ENCODE data around the gene MARCHF5.
A peak's percentile ranks its signal among the peaks of the same experiment; 100 is the strongest.

MARCHF5 gene

DNA sequence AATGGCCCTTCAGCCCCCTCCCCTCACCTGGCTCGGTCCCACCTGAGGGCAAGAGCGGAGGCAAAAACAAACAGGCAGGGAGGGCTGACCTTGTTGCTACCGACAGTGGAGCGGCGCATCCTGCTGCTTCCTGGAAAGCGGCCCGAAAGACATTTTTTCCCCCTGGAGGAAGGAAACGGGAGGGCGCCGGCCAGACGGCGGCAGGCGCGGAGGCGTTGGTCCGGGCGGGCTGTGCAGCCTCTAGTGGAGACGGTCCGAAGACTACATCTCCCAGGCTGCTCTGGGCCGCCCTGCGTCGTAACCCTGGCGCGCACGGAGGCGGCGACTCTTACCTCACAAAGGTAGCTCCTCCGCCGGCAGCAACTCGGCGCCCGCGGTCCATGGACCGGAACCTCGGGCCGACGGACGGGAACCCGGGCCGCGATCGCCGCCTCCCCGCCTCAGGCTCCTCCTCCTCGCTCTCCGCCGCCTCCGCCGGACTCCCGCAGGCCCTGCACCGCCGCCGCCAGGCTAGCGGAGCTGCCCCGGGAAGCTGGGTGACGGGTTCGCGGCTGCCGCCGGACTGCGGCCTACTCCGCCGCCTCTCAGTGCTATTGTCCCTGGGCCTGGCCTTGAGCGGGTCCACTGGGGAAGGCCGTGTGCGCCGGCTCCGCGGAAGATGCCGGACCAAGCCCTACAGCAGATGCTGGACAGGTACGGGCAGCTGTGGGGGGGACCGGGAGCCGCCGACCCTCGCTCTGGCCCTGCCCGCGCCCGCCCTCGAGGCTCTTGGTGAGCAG lies at the start of gene MARCHF5, which contains the start of gene CPEB3:
Gene MARCHF5, plus strand, starts transcription at position 331 of the 779 bp plus-strand sequence. Its CDS starts 328 bp downstream, at position 659.
Gene CPEB3, minus strand, starts transcription at position 242 of the 779 bp plus-strand sequence. CDS start 50,728 bp downstream, outside the sequence.
- peak; percentile 80 for FAIRE-seq

DNA sequence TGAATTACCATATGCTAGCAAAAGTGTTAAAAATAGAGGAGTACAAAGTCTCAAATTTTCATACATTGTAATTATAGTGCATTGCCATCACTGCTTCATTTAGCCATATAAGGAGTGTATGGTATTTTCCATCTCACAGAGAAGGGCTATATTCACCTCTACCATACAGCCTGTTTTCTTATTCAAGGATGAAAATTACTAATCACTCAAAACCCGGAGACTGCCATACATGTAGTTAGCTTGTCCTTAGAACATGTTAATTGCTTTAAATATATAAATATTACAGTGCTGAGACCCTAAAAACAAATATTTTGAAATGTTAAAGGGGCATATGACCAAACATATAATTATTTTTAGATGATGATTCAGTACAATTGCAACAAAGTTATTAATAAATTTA lies 49.5 kb upstream of the MARCHF5 start:
- no peak for FAIRE-seq

- FAIRE-seq = no peak
Observed at GRCh38 chr10:92242380-92242779, 48.6 kb upstream of the MARCHF5 start.

DNA sequence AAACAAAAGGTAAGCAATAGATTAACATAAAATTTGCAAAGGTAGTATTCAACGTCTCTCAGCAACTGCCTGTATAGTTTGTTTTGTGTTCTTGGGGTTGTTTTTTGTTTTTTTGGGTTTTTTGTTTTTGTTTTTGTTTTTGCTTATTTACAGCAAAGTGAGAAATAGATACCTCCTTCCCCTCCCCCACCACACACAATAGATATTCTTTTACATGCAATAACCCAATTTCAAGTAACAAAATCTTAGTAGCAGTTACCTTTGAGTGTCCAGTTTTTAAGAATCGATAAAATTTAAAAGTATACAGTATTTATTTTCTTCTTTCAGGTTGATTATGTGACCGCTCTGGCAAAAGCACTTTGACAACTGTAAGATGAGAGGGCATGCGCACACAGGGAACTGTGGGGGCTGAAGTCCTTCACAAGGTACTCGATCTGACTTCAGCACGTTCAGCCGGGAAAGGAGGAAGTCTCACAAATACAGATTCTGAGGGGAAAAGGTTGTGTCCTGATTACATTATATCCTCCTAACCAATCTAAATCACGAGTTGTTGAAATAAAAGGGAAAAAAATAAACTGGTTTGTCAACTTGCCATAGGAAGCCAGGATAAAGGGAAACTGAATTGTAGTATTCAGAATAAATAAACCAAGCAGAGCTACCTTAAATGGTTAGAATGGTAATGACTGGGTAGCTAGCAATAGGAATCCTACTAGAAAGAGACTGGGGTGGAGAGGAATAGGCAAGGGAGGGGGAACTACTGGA lies 47.9 kb upstream of the MARCHF5 start:
- peak; percentile 46 for FAIRE-seq

GRCh38 chr10:92244796-92245195 lies 46.2 kb upstream of the MARCHF5 start:
- FAIRE-seq = no peak

DNA sequence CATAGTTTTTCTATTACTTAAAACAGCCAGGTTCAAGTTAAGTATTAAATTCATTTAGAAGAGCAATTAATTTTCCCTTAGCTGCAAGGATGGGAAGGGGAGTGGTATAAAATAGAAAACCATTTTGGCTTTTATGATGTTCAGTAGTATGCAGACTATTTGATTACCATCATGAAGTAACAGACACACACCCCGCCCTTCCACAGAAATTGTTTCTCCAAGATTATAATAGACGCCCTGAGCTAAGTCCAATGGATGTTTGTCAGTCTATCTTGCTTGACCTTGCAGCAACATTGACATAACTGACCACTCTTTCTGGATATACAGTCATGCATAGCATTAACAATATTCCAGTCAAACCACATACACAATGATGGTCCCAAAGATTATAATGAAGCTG lies 42.4 kb upstream of the MARCHF5 start:
- FAIRE-seq = no peak

- FAIRE-seq = no peak
Observed at GRCh38 chr10:92263396-92263795, 27.6 kb upstream of the MARCHF5 start.

DNA sequence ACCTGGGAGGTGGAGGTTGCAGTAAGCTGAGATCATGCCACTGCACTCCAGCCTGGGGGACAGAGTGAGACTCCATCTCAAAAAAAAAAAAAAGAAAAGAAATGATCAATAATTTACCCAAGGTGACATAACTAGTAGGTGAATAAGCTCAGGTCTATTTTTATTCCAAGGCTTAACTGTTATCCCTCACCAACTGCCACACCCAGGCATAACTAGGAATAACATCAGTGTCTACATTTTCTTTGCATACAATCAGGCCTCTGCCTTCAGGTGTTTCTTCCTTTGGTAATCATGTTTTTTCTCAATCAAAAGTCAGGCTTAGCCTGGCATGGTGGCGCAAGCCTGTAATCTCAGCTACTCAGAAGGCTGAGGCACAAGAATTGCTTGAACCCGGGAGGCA lies 26.7 kb upstream of the MARCHF5 start:
- FAIRE-seq = no peak

DNA sequence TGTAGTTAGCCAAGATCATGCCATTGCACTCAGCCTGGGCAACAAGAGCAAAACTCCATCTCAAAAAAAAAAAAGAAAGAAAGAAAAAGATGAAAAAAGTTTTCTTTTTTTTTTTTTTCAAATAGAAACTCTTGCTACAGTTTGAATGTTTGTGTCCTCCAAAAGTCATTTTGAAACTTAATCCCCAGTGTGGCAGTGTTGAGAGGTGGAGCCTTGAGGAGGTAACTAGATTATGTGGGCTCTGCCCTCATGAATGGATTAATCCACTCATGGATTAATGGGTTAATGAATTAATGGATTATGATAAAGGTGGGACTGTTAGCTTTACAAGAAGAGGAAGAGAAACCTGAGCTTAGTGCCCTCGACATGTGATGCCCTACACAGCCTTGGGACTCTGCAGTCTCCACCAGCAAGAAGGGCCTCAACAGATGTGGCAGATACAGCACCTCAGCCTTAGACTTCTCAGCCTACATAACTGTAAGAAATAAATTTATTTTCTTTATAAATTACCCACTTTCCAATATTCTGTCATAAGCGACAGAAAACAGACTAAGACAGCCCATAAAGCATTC lies 25.2 kb upstream of the MARCHF5 start:
- FAIRE-seq = no peak

GRCh38 chr10:92267343-92267742 lies 23.6 kb upstream of the MARCHF5 start:
- no peak for FAIRE-seq

- no peak for FAIRE-seq
Observed at GRCh38 chr10:92268748-92269147, 22.2 kb upstream of the MARCHF5 start.

- FAIRE-seq = no peak
Observed at GRCh38 chr10:92274071-92274470, 16.9 kb upstream of the MARCHF5 start.

GRCh38 chr10:92278996-92279696 lies 11.8 kb upstream of the MARCHF5 start:
- no peak for FAIRE-seq

DNA sequence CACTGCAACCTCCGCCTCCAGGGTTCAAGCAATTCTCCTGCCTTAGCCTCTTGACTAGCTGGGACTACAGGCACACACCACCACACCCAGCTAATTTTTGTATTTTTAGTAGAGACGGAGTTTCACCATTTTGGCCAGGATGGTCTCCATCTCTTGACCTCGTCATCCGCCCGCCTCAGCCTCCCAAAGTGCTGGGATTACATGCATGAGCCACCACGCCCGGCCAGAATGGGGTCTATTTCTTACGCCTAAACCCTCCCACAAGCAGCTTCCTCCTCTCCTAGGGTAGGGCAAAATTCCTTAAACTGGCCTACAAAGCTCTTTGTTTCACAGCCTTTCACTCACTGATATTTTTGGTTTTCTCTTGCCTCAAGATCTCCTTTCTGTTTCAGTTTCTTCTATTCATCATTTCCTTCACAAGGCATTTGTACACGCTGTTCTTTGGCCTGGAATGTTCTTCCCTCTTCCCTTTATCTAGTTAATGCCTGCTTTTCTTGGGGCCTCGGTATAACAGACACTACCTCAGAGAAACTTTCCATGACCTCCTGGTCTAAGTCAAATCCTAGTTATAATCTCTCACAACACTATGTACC lies 6.8 kb upstream of the MARCHF5 start:
- FAIRE-seq = no peak

DNA sequence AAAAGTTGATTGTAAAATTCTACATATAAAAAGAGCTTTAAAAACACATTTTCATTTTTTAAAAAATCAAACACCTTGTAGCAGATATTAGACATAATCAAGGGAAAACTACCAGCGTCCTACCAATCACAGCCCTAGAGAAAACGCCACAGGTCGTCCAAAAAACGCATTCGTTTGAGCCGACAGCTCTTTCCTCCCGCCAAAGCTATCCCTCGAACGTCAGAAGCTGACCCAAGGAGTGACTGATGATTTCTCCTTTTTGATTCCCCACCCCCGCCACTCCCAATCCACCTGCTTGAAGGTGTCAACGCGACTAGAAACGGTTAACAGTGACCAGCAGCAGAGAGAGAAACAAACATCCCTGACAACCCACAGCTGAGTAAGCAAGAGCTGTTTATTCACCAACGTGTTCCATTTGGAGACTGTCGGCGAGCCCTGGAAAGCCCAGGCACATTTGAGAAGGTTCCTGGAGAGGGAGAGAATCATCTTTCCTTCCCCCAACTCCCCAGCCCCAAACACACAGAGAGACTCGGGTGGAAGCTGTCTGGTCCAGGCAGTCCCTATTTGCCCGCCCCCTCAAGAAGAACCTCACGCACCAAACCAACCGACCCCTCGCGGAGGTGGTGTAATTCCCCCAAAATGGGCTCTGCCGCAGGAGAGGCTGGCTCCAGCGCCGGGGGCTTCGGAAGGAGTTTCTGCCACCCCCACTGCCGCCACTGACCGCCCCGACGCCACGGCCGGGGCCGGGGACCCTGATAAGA lies 711 bp upstream of the MARCHF5 start:
- no peak for FAIRE-seq

GRCh38 chr10:92291616-92291865 lies 574 bp downstream of the MARCHF5 start:
- FAIRE-seq = no peak

- no peak for FAIRE-seq
Observed at GRCh38 chr10:92291921-92292845, 1.2 kb downstream of the MARCHF5 start.

DNA sequence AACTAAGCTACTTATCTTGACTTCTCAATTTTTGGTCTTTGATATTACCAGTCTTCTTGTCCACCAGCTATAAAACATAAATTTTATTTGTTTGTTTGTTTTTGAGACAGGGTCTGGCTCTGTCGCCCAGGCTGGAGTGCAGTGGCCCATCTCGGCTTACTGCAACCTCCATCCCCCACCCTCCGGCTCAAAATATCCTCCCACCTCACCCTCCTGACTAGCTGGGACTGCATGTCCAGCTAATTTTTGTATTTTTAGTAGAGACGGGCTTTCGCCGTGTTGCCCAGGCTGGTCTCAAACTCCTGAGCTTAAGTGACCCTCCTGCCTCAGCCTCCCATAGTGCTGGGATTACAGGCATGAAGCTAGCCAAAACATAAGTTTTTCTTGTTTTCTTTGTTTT lies 7.5 kb downstream of the MARCHF5 start:
- no peak for FAIRE-seq

DNA sequence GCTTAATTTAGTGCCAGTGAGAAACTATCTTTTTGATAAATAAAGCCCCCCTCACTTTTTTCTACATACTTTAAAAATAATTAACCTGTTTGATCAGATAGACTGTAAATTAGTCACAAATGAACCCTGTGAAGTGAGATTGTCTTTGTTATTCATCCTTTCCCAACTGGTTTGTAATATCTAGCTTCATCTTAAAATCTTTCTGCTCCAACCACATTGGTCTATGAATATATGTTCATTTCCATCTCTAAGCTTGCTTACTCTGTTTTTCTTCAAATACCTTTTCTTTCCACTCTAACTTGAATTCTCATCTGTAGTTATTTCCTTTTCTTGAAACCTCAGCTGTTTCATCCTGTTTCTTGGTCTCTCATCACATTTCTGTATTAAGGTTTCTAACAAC lies 12.1 kb downstream of the MARCHF5 start:
- no peak for FAIRE-seq

DNA sequence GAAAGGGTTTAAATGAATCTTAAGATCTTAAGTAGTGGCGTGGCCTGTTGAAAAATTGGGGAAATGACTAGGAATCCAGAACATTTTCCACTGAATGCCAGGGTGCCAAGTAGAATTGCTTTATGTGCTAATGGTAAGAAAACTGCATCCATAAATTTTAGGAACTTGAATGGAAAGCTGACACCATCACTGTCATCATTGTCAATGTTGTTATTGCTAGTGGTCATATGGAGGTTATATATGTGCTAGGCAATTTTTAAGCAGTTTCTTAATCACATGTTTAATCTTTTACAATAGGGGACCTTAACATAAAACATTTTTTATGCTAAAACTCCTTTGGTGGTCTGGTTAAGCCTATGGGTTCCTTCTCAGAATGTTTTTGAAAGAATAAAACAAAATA lies 13.1 kb downstream of the MARCHF5 start:
- no peak for FAIRE-seq

All from endometrium (tissue), 2 donors.